ENCODE data around the gene TTLL6. TPM values are rescaled to one million over a fixed set of nuclear protein-coding genes. Genes with fewer than 3 reads are reported as not detected.
A peak's percentile ranks its signal among the peaks of the same experiment; 100 is the strongest.
"Not testable (repeated sequence)": the region's sequence is repeated elsewhere in the genome, so short reads cannot be mapped to it uniquely, and the experiment has no call there.

TTLL6 gene
- total and polyA plus RNA-seq, 4 donors = 0.94 to 2.8 (median 1.6) TPM

DNA sequence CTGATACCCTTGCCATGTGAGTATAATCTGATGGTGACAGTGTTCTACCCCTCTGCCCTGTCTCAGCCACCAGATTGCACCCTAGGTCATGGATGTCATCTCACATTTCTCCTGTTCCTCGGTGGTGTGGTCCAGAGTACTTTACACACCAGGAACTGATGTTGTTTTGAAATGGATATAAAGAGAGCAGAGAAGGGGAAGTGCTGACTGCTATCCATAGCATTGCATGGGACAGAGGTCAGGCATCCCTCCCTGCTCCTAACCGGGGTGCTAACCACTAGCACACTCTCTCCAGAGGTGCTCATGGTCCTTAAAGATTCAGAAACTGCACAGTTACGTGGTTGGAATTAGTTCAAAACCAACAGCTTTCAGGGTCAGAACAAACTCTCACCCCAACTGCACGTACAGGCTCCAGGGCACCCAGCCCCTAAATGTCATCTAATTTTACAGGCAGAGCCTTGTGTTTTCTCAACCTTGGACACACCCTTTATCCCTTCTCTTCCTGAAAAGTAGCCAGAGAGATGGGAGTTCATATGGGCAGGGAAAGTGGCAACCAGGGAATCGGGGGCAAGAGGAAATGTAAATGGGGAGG is 16.3 kb downstream of the TTLL6 start:
- Histone ChIP-seq H3K27ac (ENCODE audit: low read depth in 1 of 2, low read length in 1 of 2) (no peak overlapping the region), H3K4me3 (no peak overlapping the region), H3K9me3 (ENCODE audit: control insufficient read depth in 4 of 4, insufficient read depth in 3 of 4, low read length in 3 of 4) (no peaks in the 10 kb centered on the region), H3K4me1 (ENCODE audit: control insufficient read depth in 5 of 5, insufficient read depth in 5 of 5, low read length in 5 of 5) (peaks cover 0 to 11% (median 5%) of the 10 kb centered on the region in 5 donors), H3K9ac (ENCODE audit: insufficient read depth in 1 of 2, low read length in 2 of 2) (no peak overlapping the region), H3K27me3 (ENCODE audit: control insufficient read depth in 3 of 3, insufficient read depth in 3 of 3, low read length in 2 of 3) (peaks cover 0 to 5% (median 0%) of the 10 kb centered on the region in 3 donors), H3K36me3 (ENCODE audit: control insufficient read depth in 4 of 4, insufficient read depth in 4 of 4, low read length in 4 of 4) (no peaks in the 10 kb centered on the region)
- DNase-seq (no peak), ATAC-seq (ENCODE audit: insufficient read depth, low FRiP score) (no peak)
- 44 to 50% methylated on average over 5 of the region's 5 CpGs for WGBS, 2 donors
- TF ChIP-seq, protein P1, sequence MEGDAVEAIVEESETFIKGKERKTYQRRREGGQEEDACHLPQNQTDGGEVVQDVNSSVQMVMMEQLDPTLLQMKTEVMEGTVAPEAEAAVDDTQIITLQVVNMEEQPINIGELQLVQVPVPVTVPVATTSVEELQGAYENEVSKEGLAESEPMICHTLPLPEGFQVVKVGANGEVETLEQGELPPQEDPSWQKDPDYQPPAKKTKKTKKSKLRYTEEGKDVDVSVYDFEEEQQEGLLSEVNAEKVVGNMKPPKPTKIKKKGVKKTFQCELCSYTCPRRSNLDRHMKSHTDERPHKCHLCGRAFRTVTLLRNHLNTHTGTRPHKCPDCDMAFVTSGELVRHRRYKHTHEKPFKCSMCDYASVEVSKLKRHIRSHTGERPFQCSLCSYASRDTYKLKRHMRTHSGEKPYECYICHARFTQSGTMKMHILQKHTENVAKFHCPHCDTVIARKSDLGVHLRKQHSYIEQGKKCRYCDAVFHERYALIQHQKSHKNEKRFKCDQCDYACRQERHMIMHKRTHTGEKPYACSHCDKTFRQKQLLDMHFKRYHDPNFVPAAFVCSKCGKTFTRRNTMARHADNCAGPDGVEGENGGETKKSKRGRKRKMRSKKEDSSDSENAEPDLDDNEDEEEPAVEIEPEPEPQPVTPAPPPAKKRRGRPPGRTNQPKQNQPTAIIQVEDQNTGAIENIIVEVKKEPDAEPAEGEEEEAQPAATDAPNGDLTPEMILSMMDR (IDR thresholded peaks at IDR 0.05; ENCODE audit: control extremely low read depth, extremely low read depth) = no peak

DNA sequence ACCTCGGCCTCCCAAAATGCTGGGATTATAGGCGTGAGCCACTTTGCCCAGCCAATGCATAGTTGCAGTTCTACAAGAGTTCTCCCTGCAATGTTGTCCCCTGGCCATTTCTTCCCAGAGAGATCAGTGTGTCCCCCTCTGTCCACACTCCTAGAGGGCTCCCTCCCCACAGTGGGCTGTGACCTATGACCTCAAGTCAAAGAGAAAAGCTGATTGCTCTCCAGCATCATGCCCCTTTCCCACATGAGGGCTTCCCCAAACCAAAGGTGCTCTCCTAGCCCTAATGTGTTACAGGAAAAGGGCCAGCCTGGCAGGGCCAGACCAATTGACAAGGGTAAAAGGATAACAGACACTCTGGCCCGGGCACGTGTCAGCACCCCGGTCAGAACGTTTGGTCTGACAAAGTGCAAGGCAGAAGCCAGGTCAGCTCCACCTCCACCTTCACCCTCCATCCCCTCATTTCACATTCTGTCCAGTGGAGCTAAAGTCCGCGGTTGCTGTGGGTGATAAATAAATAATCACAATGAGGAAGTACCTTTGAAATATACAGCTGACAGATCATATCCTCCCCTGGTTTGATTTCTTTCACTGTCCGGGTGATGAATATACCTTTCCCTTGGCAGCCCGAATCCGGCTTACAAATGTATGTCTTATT is 17.8 kb downstream of the TTLL6 start:
- Histone ChIP-seq H3K4me1 (ENCODE audit: control insufficient read depth in 5 of 5, insufficient read depth in 5 of 5, low read length in 5 of 5) (peaks cover 0 to 12% (median 2%) of the 10 kb centered on the region in 5 donors), H3K27ac (ENCODE audit: low read depth in 1 of 2, low read length in 1 of 2) (no peak overlapping the region), H3K9me3 (ENCODE audit: control insufficient read depth in 4 of 4, insufficient read depth in 3 of 4, low read length in 3 of 4) (no peaks in the 10 kb centered on the region), H3K9ac (ENCODE audit: insufficient read depth in 1 of 2, low read length in 2 of 2) (no peak overlapping the region), H3K27me3 (ENCODE audit: control insufficient read depth in 3 of 3, insufficient read depth in 3 of 3, low read length in 2 of 3) (no peaks in the 10 kb centered on the region), H3K36me3 (ENCODE audit: control insufficient read depth in 4 of 4, insufficient read depth in 4 of 4, low read length in 4 of 4) (no peaks in the 10 kb centered on the region), H3K4me3 (no peak overlapping the region)
- TF ChIP-seq, protein P1 (IDR thresholded peaks at IDR 0.05; ENCODE audit: control extremely low read depth, extremely low read depth) = no peak
- 66 to 72% methylated on average over 11 of the region's 11 CpGs for WGBS, 2 donors
- DNase-seq (no peak), ATAC-seq (ENCODE audit: insufficient read depth, low FRiP score) (no peak)

GRCh38 chr17:48796163-48796522 is 20.9 kb downstream of the TTLL6 start:
- WGBS, 2 donors = 35 to 62% methylated on average over 6 of the region's 6 CpGs
- not testable (repeated sequence) for H3K27ac ChIP-seq (ENCODE audit: low read depth in 1 of 2, low read length in 1 of 2); H3K9me3 ChIP-seq (ENCODE audit: control insufficient read depth in 4 of 4, insufficient read depth in 3 of 4, low read length in 3 of 4); H3K36me3 ChIP-seq (ENCODE audit: control insufficient read depth in 4 of 4, insufficient read depth in 4 of 4, low read length in 4 of 4); H3K27me3 ChIP-seq (ENCODE audit: control insufficient read depth in 3 of 3, insufficient read depth in 3 of 3, low read length in 2 of 3); H3K9ac ChIP-seq (ENCODE audit: insufficient read depth in 1 of 2, low read length in 2 of 2); ATAC-seq (ENCODE audit: insufficient read depth, low FRiP score); H3K4me1 ChIP-seq (ENCODE audit: control insufficient read depth in 5 of 5, insufficient read depth in 5 of 5, low read length in 5 of 5); H3K4me3 ChIP-seq; DNase-seq

DNA sequence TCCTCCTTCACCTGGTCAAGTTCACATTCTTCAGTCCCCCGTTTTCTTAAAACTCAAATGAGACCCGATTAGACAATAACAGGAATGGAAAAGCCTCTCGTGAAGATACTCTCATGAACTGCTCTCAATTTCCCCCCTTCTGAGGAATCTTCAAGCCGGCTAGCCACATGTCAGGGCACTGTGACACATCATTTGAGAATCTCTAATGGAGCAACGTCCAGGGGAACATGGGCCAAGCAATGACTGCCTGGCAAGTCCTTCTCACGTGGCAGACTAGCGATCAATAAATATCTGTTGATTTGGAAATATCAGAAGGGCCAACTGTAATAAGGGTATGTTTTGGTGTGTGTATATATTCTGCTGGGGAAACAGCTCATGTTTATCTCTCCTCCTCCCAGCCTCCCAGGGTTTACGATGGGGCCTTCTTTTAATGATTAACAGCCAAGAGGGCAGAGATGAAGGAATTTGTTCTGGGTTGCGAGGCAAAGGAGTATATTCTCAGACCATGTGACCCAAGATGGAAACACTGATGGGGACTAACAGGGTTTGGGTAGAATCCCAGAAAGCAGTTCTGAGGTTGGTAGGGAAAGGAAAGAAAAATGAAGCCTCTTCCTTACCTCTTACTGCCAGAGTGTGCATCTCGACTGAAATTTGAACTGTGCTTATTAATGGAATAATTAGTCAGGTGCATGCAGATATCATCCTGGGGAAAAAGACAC is 21.4 kb downstream of the TTLL6 start:
- no peak for ATAC-seq (ENCODE audit: insufficient read depth, low FRiP score)
- H3K4me1 ChIP-seq (ENCODE audit: control insufficient read depth in 5 of 5, insufficient read depth in 5 of 5, low read length in 5 of 5) = peaks cover 0 to 8% (median 0%) of the 10 kb centered on the region in 5 donors
- no peaks in the 10 kb centered on the region for H3K9me3 ChIP-seq (ENCODE audit: control insufficient read depth in 4 of 4, insufficient read depth in 3 of 4, low read length in 3 of 4)
- no peaks in the 10 kb centered on the region for H3K36me3 ChIP-seq (ENCODE audit: control insufficient read depth in 4 of 4, insufficient read depth in 4 of 4, low read length in 4 of 4)
- TF ChIP-seq, protein P1 (IDR thresholded peaks at IDR 0.05; ENCODE audit: control extremely low read depth, extremely low read depth) = no peak
- DNase-seq = peak; percentile 20 to 33 (median 25)
- H3K27ac ChIP-seq (ENCODE audit: low read depth in 1 of 2, low read length in 1 of 2) = no peak overlapping the region
- no peaks in the 10 kb centered on the region for H3K27me3 ChIP-seq (ENCODE audit: control insufficient read depth in 3 of 3, insufficient read depth in 3 of 3, low read length in 2 of 3)
- WGBS, 2 donors = 65 to 71% methylated on average over 10 of the region's 10 CpGs
- H3K9ac ChIP-seq (ENCODE audit: insufficient read depth in 1 of 2, low read length in 2 of 2) = no peak overlapping the region
- no peak overlapping the region for H3K4me3 ChIP-seq
